RWPE1 (cell line): Measurements from ENCODE around the gene PLXNB3.

Experiments used
- CTCF ChIA-PET: fragments of 350-600 bp; sonication (Branson Sonifier 250); formaldehyde crosslinking; extraction: SDS; loops from one replicate; lab custom pipeline; 2021; lab: Yijun Ruan, JAX
- POLR2A ChIA-PET: fragments of 400-600 bp; formaldehyde crosslinking; extraction: SDS; loops from one replicate; lab custom pipeline; 2020; ENCODE audit warnings: antibody characterized with exemption; ENCODE audit not compliant: low non-redundant PET; lab: Yijun Ruan, JAX
- DNase-seq: peaks from one replicate; pipeline ENCODE4 v3.0.0; 2012; ENCODE audit warnings: low spot score
- H3K27ac ChIP-seq: fragments of 450-650 bp; 2 replicates; pipeline ENCODE4 v1.5.1; 2017
- CTCF ChIP-seq: fragments of 450-650 bp; conservative IDR thresholded peaks from 2 replicates; pipeline ENCODE4 v1.5.1; 2017; ENCODE audit warnings: low read depth, mild to moderate bottlenecking

The PLXNB3 gene

GRCh38 chrX:153804100-153804595 is 40.1 kb downstream of the PLXNB3 start:
- no peak overlapping the region for H3K27ac ChIP-seq
- no peak for DNase-seq
- TF ChIP-seq CTCF = no peak
- POLR2A ChIA-PET = no interaction called here
- CTCF ChIA-PET = no interaction called here

GRCh38 chrX:153804621-153805020 is 40.6 kb downstream of the PLXNB3 start:
- DNase-seq = no peak
- no peak overlapping the region for H3K27ac ChIP-seq
- ChIA-PET CTCF (no interaction called here), POLR2A (no interaction called here)
- no peak for TF ChIP-seq CTCF

- H3K27ac ChIP-seq = peak overlapping the region; percentile 58
- POLR2A ChIA-PET = no interaction called here
- no peak for DNase-seq
- CTCF ChIA-PET = no interaction called here
- TF ChIP-seq CTCF = no peak
Observed at GRCh38 chrX:153805436-153805835, 41.4 kb downstream of the PLXNB3 start.

- DNase-seq = no peak
- no peak for TF ChIP-seq CTCF
- POLR2A ChIA-PET = no interaction called here
- H3K27ac ChIP-seq = peak overlapping the region; percentile 25
- CTCF ChIA-PET = interaction anchor here (1.2 kb wide), 1 partner anchor 77 kb away, joined by 6 read pairs; no protein-coding TSS in a partner anchor
Observed at GRCh38 chrX:153806999-153807575, 43.0 kb downstream of the PLXNB3 start.

- no peak for TF ChIP-seq CTCF
- no peak overlapping the region for H3K27ac ChIP-seq
- POLR2A ChIA-PET = no interaction called here
- no peak for DNase-seq
- CTCF ChIA-PET = no interaction called here
Observed at GRCh38 chrX:153807976-153808375, 43.9 kb downstream of the PLXNB3 start.

- CTCF ChIA-PET = no interaction called here
- TF ChIP-seq CTCF = no peak
- H3K27ac ChIP-seq = no peak overlapping the region
- POLR2A ChIA-PET = no interaction called here
- DNase-seq = no peak
Observed at GRCh38 chrX:153812220-153812619, 48.2 kb downstream of the PLXNB3 start.
